HepG2 (cell line): ENCODE measurements around the gene MISFA. TPM values are rescaled to one million over a fixed set of nuclear protein-coding genes. Genes with fewer than 3 reads are reported as not detected.

ENCODE experiments used
- ARID4A ChIP-seq: sonication (generic); formaldehyde crosslinking; IDR thresholded peaks from 2 replicates; pipeline ENCODE4 v1.5.0; 2020; ENCODE audit warnings: mild to moderate bottlenecking, missing genetic modification reagents, borderline replicate concordance
- FOXA1 ChIP-seq, 2 experiments: fragments of 450-650 bp in 1 of 2; sonication (generic) in 1 of 2; formaldehyde crosslinking in 1 of 2; IDR thresholded peaks; 2 replicates each; pipeline versions ENCODE4 v1.4.0 to v1.6.1; 2016 to 2020; ENCODE audit warnings: missing genetic modification reagents in 1 of 2
- GMEB1 ChIP-seq: sonication (generic); formaldehyde crosslinking; IDR thresholded peaks from 2 replicates; pipeline ENCODE4 v1.5.1; 2020; ENCODE audit warnings: missing genetic modification reagents, mild to moderate bottlenecking, borderline replicate concordance
- HOXD1 ChIP-seq: sonication (generic); formaldehyde crosslinking; IDR thresholded peaks from 2 replicates; pipeline ENCODE4 v1.5.0; 2020; ENCODE audit warnings: missing genetic modification reagents
- IRF2 ChIP-seq: IDR thresholded peaks from 2 replicates; pipeline ENCODE4 v1.6.1; 2018; ENCODE audit warnings: missing genetic modification reagents, missing compliant biosample characterization
- MXI1 ChIP-seq: IDR thresholded peaks from 3 replicates; pipeline ENCODE4 v1.6.1; 2012; ENCODE audit warnings: low read depth, low read length, inconsistent platforms, borderline replicate concordance
- POLR2G ChIP-seq: fragments of 200-400 bp; formaldehyde crosslinking; IDR thresholded peaks from 2 replicates; pipeline ENCODE4 v1.6.1; 2018; ENCODE audit warnings: mild to moderate bottlenecking, low read depth, low read length, moderate library complexity
- ZBTB10 ChIP-seq: sonication (generic); formaldehyde crosslinking; IDR thresholded peaks from 2 replicates; pipeline ENCODE4 v1.4.0; 2020; ENCODE audit warnings: missing genetic modification reagents, borderline replicate concordance
- ZNF160 ChIP-seq: sonication (generic); formaldehyde crosslinking; IDR thresholded peaks from 2 replicates; pipeline ENCODE4 v1.8.0; 2022; ENCODE audit warnings: mild to moderate bottlenecking, inconsistent platforms, missing genetic modification reagents
- ZNF646 ChIP-seq: sonication (generic); formaldehyde crosslinking; IDR thresholded peaks from 2 replicates; pipeline ENCODE4 v1.9.0; 2021; ENCODE audit warnings: mild to moderate bottlenecking, missing genetic modification reagents
- ZNF678 ChIP-seq: sonication (generic); formaldehyde crosslinking; IDR thresholded peaks from 2 replicates; pipeline ENCODE4 v1.4.0; 2020; ENCODE audit warnings: mild to moderate bottlenecking, missing genetic modification reagents
- polyA plus RNA-seq, 8 experiments: library from polyadenylated mRNA; depleted of rRNA in 3 of 8; stranded (reverse) in 7 of 8; unstranded in 1 of 8; fragments of >200 nt; fragmentation: Illumina TruSeq in 4 of 8; extraction: Trizol in 4 of 8; gene quantifications; 2 replicates each; pipeline versions ENCODE4 v1.2.1 to v1.2.3, GENCODE V29; 2011 to 2016; ENCODE audit warnings: low read depth in 4 of 8, missing spikeins in 1 of 8, mixed read lengths in 1 of 8; ENCODE audit not compliant: insufficient read depth in 1 of 8
- total RNA-seq, 5 experiments: library from RNA; depleted of rRNA; stranded (reverse); fragments of >200 nt; fragmentation: Illumina TruSeq; extraction: Trizol; gene quantifications; 2 replicates each; pipeline ENCODE4 v1.2.3, GENCODE V29; 2016; ENCODE audit warnings: low read depth in 1 of 5

Gene MISFA
- total and polyA plus RNA-seq, 2 of the 13 experiments (the other 11 are each of a cell fraction or from before 2014, with no cell fraction given), result 1.4 to 5.4 TPM

- peak; percentile 99 for TF ChIP-seq GMEB1 (CRISPR knock-in tag)
- TF ChIP-seq ZNF678 (CRISPR knock-in tag), result no peak
- peak; percentile 86 for TF ChIP-seq IRF2 (CRISPR knock-in tag)
- TF ChIP-seq ARID4A (CRISPR knock-in tag), result peak; percentile 95
- peak; percentile 97 for TF ChIP-seq POLR2G
- no peak for TF ChIP-seq ZNF646 (CRISPR knock-in tag)
- TF ChIP-seq HOXD1 (CRISPR knock-in tag), result no peak
- no peak for TF ChIP-seq FOXA1 (IDR thresholded peaks at IDR 0.05)
- TF ChIP-seq FOXA1 (CRISPR knock-in tag; IDR thresholded peaks at IDR 0.05), result 0 out of 2 replicates have a peak, but pooled peaks have one; percentile 5
- 0 out of 2 replicates have a peak, but pooled peaks have one; percentile 63 for TF ChIP-seq ZNF160 (CRISPR knock-in tag)
- TF ChIP-seq MXI1, result peak; percentile 76; the same call in 1 of the 3 replicates
- no peak; the same call in 1 of the 2 replicates for TF ChIP-seq ZBTB10 (CRISPR knock-in tag)
Measured at GRCh38 chr11:18634140-18635032, 34.8 kb downstream of the MISFA start, which contains the start of gene SPTY2D1 (continued).
